ENCODE data around the gene SNRK.

SNRK gene, protein sequence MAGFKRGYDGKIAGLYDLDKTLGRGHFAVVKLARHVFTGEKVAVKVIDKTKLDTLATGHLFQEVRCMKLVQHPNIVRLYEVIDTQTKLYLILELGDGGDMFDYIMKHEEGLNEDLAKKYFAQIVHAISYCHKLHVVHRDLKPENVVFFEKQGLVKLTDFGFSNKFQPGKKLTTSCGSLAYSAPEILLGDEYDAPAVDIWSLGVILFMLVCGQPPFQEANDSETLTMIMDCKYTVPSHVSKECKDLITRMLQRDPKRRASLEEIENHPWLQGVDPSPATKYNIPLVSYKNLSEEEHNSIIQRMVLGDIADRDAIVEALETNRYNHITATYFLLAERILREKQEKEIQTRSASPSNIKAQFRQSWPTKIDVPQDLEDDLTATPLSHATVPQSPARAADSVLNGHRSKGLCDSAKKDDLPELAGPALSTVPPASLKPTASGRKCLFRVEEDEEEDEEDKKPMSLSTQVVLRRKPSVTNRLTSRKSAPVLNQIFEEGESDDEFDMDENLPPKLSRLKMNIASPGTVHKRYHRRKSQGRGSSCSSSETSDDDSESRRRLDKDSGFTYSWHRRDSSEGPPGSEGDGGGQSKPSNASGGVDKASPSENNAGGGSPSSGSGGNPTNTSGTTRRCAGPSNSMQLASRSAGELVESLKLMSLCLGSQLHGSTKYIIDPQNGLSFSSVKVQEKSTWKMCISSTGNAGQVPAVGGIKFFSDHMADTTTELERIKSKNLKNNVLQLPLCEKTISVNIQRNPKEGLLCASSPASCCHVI

DNA sequence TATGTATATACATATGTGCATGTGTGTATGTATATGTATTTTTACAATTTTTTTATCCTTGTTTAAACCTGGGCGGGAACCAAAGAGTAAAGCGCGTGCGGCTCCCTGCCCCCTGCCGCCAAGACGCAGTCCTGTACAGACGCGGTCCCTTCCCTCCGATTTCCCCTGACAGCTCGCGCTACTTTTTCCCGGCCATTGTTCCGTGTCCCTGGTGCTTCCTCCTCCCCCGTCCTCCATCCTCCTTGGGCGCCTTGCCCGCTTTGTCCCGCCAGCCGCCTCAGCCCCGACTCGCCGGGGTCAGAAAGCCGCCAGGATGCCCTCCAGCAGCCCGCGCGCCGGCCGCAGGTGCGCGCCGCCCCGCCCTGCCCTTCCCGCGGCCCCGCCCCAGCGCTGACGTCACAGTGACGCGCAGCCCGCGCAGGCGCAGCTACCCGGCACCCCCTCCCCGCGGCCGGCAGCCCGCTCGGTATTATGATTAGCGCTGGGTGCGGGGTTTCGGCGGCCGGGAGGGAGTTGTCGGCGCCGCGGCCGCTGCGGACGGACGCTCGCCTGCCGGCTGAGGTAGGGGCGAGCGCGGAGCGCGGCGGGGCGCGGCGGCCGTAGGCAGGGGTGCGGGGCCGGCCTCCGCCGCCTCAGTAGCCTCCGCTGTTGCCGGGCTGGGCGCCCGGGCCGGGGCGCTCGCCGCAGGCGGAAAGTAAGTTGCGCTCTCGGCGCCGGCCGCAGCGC, at the start of gene SNRK:
SNRK (plus strand) TSS at position 426 of the 726 bp plus-strand sequence. CDS start 16,664 bp downstream, outside the sequence.
- DNase-seq (ENCODE audit: low spot score) = peak; percentile 93

DNA sequence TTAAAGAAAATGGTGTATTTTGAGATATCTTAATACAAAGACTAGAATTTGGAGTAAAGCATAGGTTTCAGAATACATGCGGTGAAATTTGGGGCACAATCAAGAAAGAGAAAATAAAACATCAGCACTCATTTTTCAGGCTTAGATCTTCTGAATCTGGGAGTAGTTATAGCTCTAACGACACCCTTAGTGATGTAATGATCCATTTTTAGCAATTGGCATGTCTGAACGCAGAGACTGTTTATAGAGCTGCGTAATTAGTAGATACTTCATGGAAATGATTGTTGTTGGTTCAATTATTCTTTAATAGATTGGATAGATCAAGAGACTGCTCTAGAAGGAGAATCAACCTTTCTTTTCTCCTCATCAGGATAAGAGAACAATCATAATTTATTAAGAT, 47.5 kb upstream of the SNRK start:
- DNase-seq (ENCODE audit: low spot score) = no peak

DNA sequence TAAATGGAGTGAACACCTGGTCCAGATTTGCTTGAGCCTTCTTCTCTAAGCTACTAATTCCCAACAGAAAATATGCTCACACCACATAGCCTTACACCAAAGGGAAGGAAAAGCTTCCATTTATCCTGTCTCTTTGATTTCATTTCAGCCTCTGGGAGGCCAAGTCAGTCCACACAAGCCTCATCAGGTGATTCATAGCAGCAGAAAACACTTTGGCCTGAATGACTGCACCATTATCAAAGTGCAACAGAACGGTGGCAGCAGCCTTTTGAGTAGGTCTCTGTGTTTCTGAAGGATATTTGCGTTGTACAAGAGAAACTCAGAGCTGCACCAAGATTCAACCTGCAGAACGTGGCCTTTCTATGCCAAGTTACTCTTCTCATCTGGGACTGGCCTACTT, 46.6 kb upstream of the SNRK start:
- DNase-seq (ENCODE audit: low spot score) = no peak

DNA sequence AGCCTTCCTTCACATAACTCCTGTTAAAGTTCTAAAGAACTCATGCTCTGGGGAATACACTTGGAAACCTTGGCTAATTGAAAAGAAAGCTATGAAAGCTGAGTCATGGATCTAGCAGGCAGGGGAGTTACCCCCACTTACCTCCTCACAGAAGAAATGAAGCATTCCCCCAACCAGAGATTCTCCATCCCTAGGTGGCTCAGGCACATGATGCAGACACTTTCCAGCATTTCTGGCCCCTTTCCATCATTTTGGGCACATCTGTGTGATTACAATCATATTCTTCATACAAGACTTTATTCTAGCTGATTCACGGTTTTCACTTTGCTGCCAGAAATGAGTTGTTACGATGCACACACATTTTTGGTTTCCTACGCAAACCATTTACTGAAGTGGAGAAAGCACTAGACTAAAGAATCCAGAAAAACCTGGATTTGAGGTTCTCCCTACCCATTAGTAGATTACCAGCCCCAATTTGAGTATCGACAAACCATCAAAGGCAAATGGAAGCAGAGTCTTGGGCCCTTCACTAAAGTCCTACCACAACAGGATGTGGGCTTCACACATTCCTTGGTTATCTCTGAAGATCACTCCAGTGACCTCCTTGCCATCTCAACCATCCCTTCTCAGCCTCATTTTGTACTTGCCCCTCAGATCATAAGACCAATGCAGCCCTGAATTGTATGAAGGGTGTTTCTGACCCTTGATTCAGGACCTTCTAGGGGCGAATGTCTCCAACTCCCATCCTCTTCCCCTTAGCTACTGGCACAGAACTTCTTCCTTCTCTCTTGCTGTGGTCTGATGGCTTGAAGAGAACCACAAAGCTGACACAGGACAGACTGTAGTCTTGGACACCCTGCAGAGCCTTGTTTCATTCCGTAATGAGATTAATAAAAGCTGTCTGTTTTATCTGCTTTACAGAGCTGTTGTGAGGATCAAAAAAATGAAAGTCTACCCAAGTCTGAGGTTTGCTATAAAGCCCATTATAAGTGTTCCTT, 42.5 kb upstream of the SNRK start:
- DNase-seq (ENCODE audit: low spot score) = no peak

DNA sequence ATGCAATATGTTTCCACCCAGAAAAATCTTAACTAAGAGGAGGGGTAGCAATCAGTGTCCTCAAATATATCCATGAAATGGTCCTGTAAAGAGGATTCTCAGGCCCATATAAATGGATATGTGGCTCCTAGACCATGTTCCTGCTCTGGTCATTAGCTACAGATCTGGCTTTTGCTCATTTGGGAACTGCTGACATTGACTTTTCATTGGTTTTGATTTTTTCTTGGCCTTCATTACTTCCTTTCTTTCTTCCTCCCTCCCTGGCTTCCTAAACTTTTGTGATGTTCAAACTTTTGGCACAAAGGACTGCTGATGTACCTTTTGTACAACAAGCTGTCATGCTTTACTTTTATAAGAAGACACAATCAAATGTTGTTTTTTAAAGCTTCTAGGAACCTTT, 41.6 kb upstream of the SNRK start:
- no peak for DNase-seq (ENCODE audit: low spot score)

DNA sequence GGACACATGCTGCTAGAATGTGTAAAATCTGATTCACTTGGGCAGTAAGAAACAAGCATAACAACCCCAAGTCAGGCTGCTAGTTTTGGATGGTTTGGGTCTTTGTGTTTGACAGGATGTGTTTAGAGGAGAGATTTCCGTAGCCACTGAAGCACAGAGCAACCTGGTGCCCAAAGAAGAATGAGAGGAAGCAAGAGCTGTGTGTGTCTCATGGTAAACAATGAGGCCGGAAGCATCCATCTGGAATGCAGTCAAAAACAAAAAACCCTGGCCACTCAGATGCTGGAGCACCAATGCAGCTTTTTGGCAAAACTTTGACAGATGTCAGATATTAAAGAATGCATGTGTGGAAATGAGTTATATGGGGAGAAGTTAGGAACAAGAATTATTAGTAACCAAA, 39.4 kb upstream of the SNRK start:
- no peak for DNase-seq (ENCODE audit: low spot score)

DNA sequence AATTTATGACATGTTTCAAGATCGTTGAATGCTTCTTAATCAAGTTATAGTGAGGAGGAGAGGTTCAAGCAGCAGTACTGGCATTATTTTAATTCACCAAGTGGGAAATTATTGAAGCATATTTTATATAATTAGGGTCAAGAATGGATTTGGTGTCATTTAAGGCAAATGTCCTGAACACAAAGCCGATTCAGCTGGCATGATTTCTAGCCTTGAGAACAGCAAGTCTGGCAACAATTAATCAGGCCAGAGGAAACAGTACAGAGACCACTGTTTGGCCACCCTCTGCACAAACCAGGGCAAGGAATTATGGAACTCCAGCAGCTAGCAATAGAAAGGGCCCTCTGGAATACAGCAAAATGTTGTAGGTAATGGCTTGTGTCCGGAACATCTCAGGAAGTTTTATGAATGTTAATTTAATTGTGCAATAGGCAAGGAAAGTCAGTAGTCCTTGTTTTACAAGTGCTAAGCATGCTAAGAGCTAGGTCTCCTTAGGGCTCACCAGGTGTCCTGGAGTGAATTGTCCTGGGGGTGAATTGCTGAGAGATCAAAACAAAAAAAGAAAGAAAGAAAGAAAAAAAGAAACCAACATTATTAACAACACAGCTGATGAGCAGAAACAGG, 38.7 kb upstream of the SNRK start:
- no peak for DNase-seq (ENCODE audit: low spot score)

DNA sequence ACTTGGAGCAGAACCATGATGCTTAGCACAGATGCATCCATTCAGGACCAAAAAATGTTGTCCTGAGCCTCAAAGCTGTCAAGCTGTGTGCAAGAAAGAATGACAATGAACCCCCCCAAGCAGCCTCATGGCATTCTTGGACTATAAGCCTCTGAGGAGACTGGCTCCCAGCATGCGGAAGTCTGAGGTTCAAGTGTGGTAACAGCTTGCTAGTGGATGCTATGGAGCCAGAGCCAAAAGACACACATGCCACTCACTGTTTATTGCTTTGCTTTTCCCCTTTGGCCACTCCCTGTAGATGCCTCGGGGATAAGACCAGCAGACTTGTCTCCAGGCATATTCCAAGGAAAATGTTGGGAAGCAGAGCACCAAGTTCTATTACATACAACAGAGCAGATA, 38.2 kb upstream of the SNRK start:
- no peak for DNase-seq (ENCODE audit: low spot score)

DNA sequence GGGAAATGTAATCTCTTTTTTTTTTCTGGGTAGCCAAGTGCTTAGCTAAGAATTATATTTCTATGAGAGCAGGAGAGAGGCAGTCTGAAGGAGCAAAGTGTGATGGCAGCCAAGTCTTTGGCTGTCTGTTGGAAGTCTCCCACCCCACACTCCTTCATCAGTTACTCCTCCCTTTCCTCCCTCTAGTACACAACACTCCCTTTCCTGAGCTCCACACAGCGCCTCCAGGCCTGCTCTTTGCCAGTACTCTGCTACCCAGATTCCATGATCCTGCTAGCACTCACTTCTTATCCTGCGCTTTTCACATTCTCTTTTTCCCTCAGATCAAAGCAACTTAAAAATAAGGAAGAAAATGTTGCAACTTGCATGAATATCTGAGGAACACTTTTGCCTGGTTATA, 37.4 kb upstream of the SNRK start:
- no peak for DNase-seq (ENCODE audit: low spot score)

DNA sequence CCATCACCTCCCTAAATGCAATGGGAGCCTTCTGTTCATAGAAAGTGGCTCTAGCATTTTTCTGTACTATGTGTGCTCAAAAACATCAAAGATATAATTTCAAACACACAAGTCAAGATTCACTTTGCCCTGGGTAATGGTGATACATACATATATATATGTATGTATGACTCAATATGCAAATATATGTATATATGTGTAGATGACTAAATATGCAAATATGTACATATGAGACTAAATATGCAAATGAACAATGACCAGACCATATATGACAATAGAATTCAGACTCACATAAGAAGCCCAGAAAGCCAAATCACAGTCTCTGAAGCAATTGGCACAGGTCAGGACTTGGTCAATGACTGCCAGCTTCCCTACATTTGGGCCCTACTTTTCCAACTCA, 36.9 kb upstream of the SNRK start:
- DNase-seq (ENCODE audit: low spot score) = no peak

DNA sequence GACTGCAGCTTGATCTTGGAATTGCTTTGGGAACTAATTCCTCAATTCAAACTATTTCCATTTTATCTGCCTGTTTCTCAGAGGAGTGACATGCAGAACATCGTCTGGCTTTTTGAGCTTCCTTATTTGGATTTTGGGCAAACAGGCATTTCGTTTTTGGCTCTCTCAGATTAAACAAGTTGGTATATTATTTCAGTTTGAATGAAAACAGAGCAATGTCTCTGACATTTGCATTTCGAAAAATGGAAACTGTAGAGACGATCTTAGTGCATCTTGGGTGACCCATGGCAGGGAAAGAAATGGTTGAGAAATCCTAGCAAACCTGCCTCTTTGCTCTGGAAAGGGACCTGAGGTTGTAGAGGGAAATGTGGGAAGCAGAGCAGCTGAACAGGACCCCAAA, 33.0 kb upstream of the SNRK start:
- DNase-seq (ENCODE audit: low spot score) = no peak

DNA sequence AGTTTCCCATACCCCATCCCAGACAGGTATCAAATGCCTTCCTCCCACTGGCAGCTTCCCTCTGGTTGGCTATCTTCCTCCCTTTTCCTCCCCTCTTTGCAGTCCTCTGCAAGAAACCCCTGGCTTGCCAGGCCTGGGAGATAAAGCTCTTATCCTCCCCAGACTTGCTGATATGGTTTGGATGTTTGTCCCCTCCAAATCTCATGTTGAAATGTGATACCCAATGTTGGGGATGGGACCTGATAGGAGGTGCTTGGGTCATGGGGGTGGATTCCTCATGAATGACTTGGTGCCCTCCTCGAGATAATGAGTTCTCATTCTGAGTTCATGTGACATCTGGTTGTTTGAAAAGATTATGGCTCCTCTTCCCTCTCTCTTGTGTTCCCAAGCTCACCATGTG, 32.2 kb upstream of the SNRK start:
- no peak for DNase-seq (ENCODE audit: low spot score)

DNA sequence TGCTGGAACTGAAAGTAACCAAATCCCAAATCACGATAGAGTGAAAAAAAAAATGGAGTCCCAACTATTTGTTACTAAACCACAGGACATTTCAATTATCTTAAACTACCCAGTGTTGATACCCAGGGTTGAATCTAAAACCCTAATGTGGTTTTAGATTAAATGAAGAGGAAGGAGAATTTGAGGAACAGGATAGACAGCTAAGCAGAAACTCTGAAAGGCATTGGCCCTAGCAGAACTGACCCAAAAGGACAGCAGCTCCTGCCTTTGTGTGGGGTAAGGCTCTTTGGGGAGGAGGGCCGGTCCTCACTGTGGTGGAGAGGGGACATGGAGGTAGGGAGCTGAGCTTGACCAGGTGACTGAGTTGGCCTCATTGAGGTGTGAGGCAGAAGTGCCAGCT, 30.7 kb upstream of the SNRK start:
- no peak for DNase-seq (ENCODE audit: low spot score)

DNA sequence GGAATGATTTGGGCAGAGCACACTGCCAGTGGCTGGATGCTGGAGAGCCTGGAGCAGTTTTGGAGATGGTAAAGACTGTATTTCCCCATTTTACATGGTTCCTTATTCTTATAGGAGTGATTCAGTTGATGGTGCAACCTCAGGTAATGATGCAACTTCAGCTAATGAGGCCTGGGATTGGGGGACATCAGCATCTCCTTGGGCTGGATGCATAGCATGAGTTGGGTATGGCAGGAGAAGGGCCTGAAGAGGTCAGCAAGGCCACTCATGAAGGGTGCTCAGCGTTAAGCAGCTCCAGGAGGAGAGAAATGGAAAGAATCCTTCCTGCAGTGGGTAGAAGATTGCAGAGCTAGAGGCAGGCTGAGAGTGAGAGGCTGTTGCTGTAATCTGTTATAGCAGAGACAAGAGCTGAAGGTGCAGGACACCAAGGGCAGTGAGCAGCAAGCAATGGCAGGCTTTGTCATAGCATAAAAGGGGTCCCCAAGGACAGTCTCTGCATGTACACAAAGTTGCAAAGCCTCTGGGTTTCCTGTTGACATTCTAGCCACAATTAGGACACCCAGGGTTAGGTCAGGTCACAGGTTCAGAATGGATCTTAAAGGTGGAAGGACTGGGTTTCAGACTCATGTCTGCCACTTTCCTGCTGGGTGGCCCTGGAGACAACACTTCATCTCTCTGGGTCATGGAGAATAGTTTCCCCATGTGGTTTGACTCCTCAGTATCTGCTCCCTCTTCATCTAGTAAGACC, 29.5 kb upstream of the SNRK start:
- DNase-seq (ENCODE audit: low spot score) = no peak

DNA sequence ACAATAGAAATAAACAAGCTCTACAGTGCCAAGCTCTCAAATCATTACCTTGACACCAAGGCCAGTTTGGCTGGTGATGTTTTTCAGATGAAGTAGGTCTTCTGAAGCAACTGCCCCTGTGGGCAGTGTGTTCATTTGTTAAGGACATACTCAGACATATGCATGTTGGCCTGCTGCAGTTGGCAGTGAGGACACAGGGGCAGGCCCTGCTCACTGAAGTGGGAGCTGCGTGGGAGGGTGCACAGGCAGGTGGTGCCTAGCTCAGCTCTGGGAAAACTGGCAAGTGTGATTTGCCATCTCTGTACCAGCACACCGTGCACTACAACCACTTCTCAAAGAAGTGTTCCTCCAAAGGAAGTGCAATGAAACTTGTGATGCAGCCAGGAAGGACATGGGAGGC, 28.5 kb upstream of the SNRK start:
- DNase-seq (ENCODE audit: low spot score) = no peak

DNA sequence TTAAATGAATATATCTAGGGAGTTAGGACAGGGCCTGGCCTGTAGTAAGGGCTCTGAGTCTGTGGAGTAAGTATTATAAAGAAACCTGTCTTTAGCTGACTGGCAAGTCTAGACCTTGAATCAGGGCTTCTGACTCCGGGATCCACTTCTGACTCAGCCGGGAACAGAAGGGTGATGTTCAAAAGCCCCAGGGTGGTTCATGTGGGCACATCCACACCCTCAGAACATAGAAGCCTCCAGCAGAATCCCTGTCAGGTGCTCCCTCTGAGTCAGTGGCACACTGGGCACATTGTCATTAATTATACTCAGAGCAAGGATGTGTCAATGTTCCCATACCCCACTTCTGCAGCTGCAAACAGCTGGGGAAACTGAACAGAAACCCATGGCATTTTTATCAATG, 26.7 kb upstream of the SNRK start:
- DNase-seq (ENCODE audit: low spot score) = no peak

DNA sequence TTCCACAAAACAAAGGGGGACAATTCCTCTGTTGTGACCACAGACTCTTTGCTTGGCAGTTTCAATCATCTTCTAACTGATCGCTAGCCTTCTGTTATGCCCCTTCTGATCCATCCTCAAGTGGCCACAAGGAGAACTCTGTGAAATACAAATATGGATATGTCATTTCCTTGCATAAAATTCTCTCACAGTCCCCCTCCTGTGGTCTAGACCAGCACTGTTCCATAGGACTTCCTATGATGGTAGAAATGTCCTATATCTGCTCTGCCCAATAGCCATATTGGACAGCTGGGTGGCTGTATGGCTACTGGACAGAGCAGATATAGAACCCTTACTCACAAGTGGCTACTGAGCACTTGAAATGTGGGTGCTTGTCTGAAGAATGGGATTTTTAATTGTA, 25.9 kb upstream of the SNRK start:
- no peak for DNase-seq (ENCODE audit: low spot score)

DNA sequence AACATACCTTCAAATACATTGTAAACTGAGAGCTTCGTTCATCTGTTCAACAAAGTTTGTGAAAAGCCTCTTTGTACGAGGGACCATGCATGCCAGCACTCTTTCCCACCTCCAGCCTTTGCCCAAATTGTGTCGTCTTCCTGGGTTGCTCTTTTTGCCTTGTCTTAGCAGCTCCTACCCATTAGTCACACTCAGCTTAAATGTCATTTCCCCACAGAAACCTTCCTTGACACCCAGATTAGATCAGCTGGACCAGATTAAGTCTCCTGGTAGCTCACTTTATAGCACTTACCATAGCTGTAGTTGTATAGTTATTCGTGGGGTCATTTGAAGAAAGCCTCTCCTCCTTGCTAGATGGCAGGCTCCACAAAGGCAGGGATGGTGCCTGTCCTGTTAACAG, 24.1 kb upstream of the SNRK start:
- no peak for DNase-seq (ENCODE audit: low spot score)

DNA sequence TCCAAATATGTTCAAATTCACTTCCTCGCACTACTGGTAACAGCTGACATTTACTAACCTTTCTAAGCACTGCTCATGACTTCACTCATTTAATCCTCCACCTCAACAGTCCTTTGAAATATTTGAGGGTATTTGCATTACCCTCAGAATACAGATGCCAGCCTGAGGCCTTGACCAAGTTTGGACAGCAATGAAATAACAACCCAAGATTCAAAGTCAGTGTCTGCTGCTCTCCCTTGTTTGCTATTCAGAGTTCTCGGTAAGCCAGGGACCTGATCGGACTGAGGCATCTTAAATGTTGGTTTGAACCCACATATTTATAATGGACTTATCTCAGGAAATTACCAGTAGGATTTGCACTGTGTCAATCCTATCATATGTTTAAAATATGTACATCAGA, 19.9 kb upstream of the SNRK start:
- no peak for DNase-seq (ENCODE audit: low spot score)

DNA sequence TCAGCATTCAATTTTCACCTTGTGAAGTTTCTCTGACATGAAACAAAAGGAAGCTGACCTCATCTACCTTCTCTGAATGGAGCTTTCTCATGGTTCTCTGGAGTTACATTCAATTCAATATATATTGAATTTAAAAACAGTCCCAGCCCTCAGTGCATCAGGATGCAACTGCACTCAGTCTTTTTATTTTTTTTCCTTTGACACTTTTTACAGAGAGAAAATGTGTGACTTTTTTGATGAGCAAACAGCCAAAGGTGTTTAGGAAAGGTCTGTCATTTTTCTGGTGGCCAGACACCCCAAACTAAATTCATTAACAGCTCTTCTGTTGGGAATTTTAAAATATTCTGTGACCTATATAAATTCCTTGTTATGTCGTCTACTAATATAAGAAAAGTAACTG, 19.3 kb upstream of the SNRK start:
- DNase-seq (ENCODE audit: low spot score) = no peak

DNA sequence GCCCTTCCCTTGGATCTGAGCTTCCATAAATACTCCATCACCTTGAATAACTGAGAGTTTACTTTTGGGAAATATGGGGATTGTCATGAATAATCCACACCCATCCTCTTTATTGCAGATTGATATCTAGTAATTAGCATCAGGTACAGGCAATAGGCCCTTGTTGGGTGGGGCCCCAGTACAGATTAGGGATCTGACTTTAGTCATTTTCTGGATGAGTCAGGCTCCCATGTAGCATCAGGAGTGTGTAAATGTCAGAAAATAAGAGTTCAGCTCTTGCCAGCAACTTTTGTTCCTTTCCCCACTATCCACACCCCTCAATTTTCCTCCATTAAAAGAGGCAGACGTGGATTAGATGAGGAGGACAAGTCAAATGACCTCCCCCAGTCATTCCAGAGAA, 17.7 kb upstream of the SNRK start:
- DNase-seq (ENCODE audit: low spot score) = no peak
